H1 (cell line): ENCODE results near the gene OR51I2. TPM values are rescaled to one million over a fixed set of nuclear protein-coding genes. Genes with fewer than 3 reads are reported as not detected.

Source experiments
- CTCF ChIA-PET: fragments of 300-600 bp; sonication (Branson Sonifier 250); formaldehyde crosslinking; loops from one replicate; lab custom pipeline; 2021; ENCODE audit not compliant: partially characterized antibody; lab: Charles Lee
- POLR2A ChIA-PET: fragments of 300-600 bp; sonication (Branson Sonifier 250); formaldehyde crosslinking; loops from one replicate; lab custom pipeline; 2021; ENCODE audit warnings: inconsistent platforms; ENCODE audit not compliant: partially characterized antibody; lab: Charles Lee
- DNase-seq, 2 experiments: peaks; one replicate each; pipeline versions ENCODE4 v3.0.0 to v3.0.0-alpha.2; 2010 to 2022; ENCODE audit warnings: low spot score in 2 of 2, low read depth in 1 of 2, mixed read lengths in 1 of 2
- FAIRE-seq: peaks from 2 replicates; lab custom pipeline; 2011; peaks lifted over from hg19 to GRCh38; lab: Jason Lieb, UNC
- H2AFZ ChIP-seq: 2 replicates; pipeline ENCODE4 v1.8.1; 2012; ENCODE audit warnings: low read length, inconsistent platforms
- H2AK5ac ChIP-seq: 2 replicates; pipeline ENCODE4 v1.6.1; 2013; ENCODE audit warnings: low read depth, low read length
- H2BK120ac ChIP-seq: replicated peaks from 2 replicates; pipeline ENCODE3; 2013; ENCODE audit warnings: low read depth, low read length, inconsistent platforms
- H2BK12ac ChIP-seq: 2 replicates; pipeline ENCODE4 v1.6.1; 2013; ENCODE audit warnings: low read depth, low read length
- H2BK15ac ChIP-seq: 2 replicates; pipeline ENCODE4 v1.6.1; 2013; ENCODE audit warnings: low read length
- H2BK20ac ChIP-seq: 2 replicates; pipeline ENCODE4 v1.6.1; 2013; ENCODE audit warnings: low read length
- H2BK5ac ChIP-seq: 2 replicates; pipeline ENCODE4 v1.6.1; 2013; ENCODE audit warnings: low read depth, low read length
- H3K14ac ChIP-seq: 2 replicates; pipeline ENCODE4 v1.6.1; 2013; ENCODE audit warnings: inconsistent platforms; ENCODE audit not compliant: insufficient read length
- H3K18ac ChIP-seq: 2 replicates; pipeline ENCODE4 v1.6.1; 2013; ENCODE audit warnings: low read length; ENCODE audit errors: extremely low read depth
- H3K23ac ChIP-seq: 2 replicates; pipeline ENCODE4 v1.6.1; 2013; ENCODE audit warnings: inconsistent platforms; ENCODE audit not compliant: insufficient read length
- H3K23me2 ChIP-seq: 2 replicates; pipeline ENCODE4 v1.6.1; 2013; ENCODE audit warnings: low read depth, low read length
- H3K27ac ChIP-seq: 2 replicates; pipeline ENCODE4 v1.6.1; 2011; ENCODE audit warnings: low read depth, low read length, inconsistent platforms
- H3K27me3 ChIP-seq, 4 experiments: replicated peaks in 1 of 4; 1 replicate in 1 of 4; 2 replicates in 3 of 4; pipeline versions ENCODE4 v1.6.1 to v1.8.1; 2011 to 2013; ENCODE audit warnings: low read length in 3 of 4, mild to moderate bottlenecking in 3 of 4, inconsistent platforms in 2 of 4, mixed read lengths in 2 of 4, moderate library complexity in 1 of 4; ENCODE audit not compliant: control insufficient read depth in 3 of 4, insufficient read depth in 3 of 4; ENCODE audit errors: extremely low read depth in 1 of 4
- H3K36me3 ChIP-seq, 4 experiments: 2 replicates each; pipeline versions ENCODE4 v1.6.1 to v1.8.1; 2011 to 2013; ENCODE audit warnings: mild to moderate bottlenecking in 4 of 4, low read length in 3 of 4, moderate library complexity in 2 of 4, control low read depth in 1 of 4, inconsistent platforms in 1 of 4; ENCODE audit not compliant: insufficient read depth in 4 of 4, control insufficient read depth in 2 of 4
- H3K4ac ChIP-seq: replicated peaks from 2 replicates; pipeline ENCODE3; 2013; ENCODE audit warnings: low read length, low read depth, mixed read lengths, inconsistent platforms; ENCODE audit not compliant: insufficient read length
- H3K4me1 ChIP-seq, 4 experiments: replicated peaks in 1 of 4; 1 replicate in 1 of 4; 2 replicates in 3 of 4; pipeline versions ENCODE4 v1.6.1 to v1.8.1; 2011 to 2013; ENCODE audit warnings: low read length in 3 of 4, inconsistent platforms in 2 of 4, mixed read lengths in 1 of 4; ENCODE audit not compliant: insufficient read depth in 4 of 4, control insufficient read depth in 3 of 4
- H3K4me2 ChIP-seq, 2 experiments: 2 replicates each; pipeline versions ENCODE4 v1.6.1 to v1.8.1; 2011 to 2013; ENCODE audit warnings: low read depth in 2 of 2, low read length in 2 of 2, control low read depth in 1 of 2, inconsistent platforms in 1 of 2, mild to moderate bottlenecking in 1 of 2; ENCODE audit not compliant: insufficient read depth in 1 of 2
- H3K4me3 ChIP-seq, 4 experiments: fragments of 200-600, 300-600 bp in 1 of 4; sonication (generic), shearing (Covaris generic), sonication (Bioruptor Twin) in 1 of 4; 2 replicates each; pipeline versions ENCODE4 v1.5.1 to v1.8.1; 2011 to 2016; ENCODE audit warnings: low read length in 4 of 4, low read depth in 3 of 4, control low read depth in 2 of 4, inconsistent platforms in 2 of 4, mild to moderate bottlenecking in 2 of 4, mixed read lengths in 1 of 4, moderate library complexity in 1 of 4; ENCODE audit not compliant: insufficient read depth in 2 of 4; ENCODE audit errors: extremely low read depth in 1 of 4
- H3K56ac ChIP-seq: replicated peaks from 2 replicates; pipeline ENCODE3; 2013; ENCODE audit warnings: low read depth, mild to moderate bottlenecking, mixed read lengths, low read length, inconsistent platforms; ENCODE audit not compliant: insufficient read length
- H3K79me1 ChIP-seq: 2 replicates; pipeline ENCODE4 v1.6.1; 2013; ENCODE audit warnings: low read depth, low read length, control low read depth
- H3K79me2 ChIP-seq, 2 experiments: 2 replicates each; pipeline versions ENCODE4 v1.6.1 to v1.8.1; 2012 to 2013; ENCODE audit warnings: low read length in 2 of 2, mild to moderate bottlenecking in 2 of 2, inconsistent platforms in 1 of 2; ENCODE audit not compliant: insufficient read depth in 2 of 2, control insufficient read depth in 1 of 2
- H3K9ac ChIP-seq, 4 experiments: replicated peaks in 1 of 4; 1 replicate in 1 of 4; 2 replicates in 3 of 4; pipeline versions ENCODE4 v1.6.1 to v1.8.1; 2011 to 2013; ENCODE audit warnings: low read depth in 3 of 4, low read length in 3 of 4, control low read depth in 2 of 4, mild to moderate bottlenecking in 2 of 4, moderate library complexity in 2 of 4, inconsistent platforms in 1 of 4; ENCODE audit errors: extremely low read depth in 1 of 4
- H3K9me3 ChIP-seq, 2 experiments: 2 replicates each; pipeline versions ENCODE4 v1.6.1 to v1.8.1; 2012 to 2013; ENCODE audit warnings: mild to moderate bottlenecking in 2 of 2, moderate library complexity in 2 of 2, control low read depth in 1 of 2, inconsistent platforms in 1 of 2, low read depth in 1 of 2, low read length in 1 of 2, mixed read lengths in 1 of 2; ENCODE audit not compliant: insufficient read depth in 2 of 2
- H4K20me1 ChIP-seq, 2 experiments: replicated peaks in 1 of 2; 2 replicates each; pipeline versions ENCODE3 to v1.8.1; 2011 to 2013; ENCODE audit warnings: inconsistent platforms in 2 of 2, low read length in 2 of 2, mild to moderate bottlenecking in 1 of 2; ENCODE audit not compliant: insufficient read depth in 2 of 2, control insufficient read depth in 1 of 2
- H4K5ac ChIP-seq: 2 replicates; pipeline ENCODE4 v1.6.1; 2013; ENCODE audit warnings: low read length, low read depth, mixed read lengths, inconsistent platforms; ENCODE audit not compliant: insufficient read length
- H4K8ac ChIP-seq: 2 replicates; pipeline ENCODE4 v1.8.0; 2013; ENCODE audit warnings: mild to moderate bottlenecking, moderate library complexity, low read length, inconsistent platforms; ENCODE audit not compliant: insufficient read depth; ENCODE audit errors: extremely low read depth
- H4K91ac ChIP-seq: replicated peaks from 2 replicates; pipeline ENCODE3; 2013; ENCODE audit warnings: low read length, mixed read lengths, inconsistent platforms; ENCODE audit not compliant: insufficient read length
- BACH1 ChIP-seq: IDR thresholded peaks from 2 replicates; pipeline ENCODE4 v1.6.1; 2012; ENCODE audit warnings: low read length, improper control_type of control experiment
- CBX5 ChIP-seq: fragments of 300-800, 300-1000 bp; sonication (generic); IDR thresholded peaks from 2 replicates; pipeline ENCODE4 v1.7.1; 2016; ENCODE audit warnings: antibody characterized with exemption, low read length, low read depth
- CHD1 ChIP-seq: IDR thresholded peaks from 2 replicates; pipeline ENCODE4 v1.6.1; 2012; ENCODE audit warnings: low read depth, low read length, improper control_type of control experiment
- CTBP2 ChIP-seq: IDR thresholded peaks from 2 replicates; pipeline ENCODE4 v1.7.0; 2011; ENCODE audit warnings: borderline replicate concordance, mild to moderate bottlenecking, moderate library complexity, mixed read lengths, low read length; ENCODE audit not compliant: insufficient read depth, insufficient read length
- HDAC6 ChIP-seq: IDR thresholded peaks from one replicate; pipeline ENCODE4 v1.7.1; 2012; ENCODE audit warnings: low read depth, mild to moderate bottlenecking, inconsistent platforms, low read length, moderate library complexity
- JUN ChIP-seq: IDR thresholded peaks from 2 replicates; pipeline ENCODE4 v1.6.1; 2011; ENCODE audit warnings: low read depth, mild to moderate bottlenecking, improper control_type of control experiment, low read length
- PHF8 ChIP-seq: fragments of 200-600 bp; sonication (generic); conservative IDR thresholded peaks from 2 replicates; pipeline ENCODE4 v1.7.1; 2012; ENCODE audit warnings: low read depth, mild to moderate bottlenecking, inconsistent platforms, low read length, moderate library complexity
- POLR2AphosphoS5 ChIP-seq: IDR thresholded peaks from 2 replicates; pipeline ENCODE4 v1.6.1; 2011; ENCODE audit warnings: low read depth, low read length
- SIRT6 ChIP-seq: IDR thresholded peaks from one replicate; pipeline ENCODE4 v1.7.1; 2012; ENCODE audit warnings: low read length, inconsistent platforms
- TBP ChIP-seq: IDR thresholded peaks from 2 replicates; pipeline ENCODE4 v1.6.1; 2011; ENCODE audit warnings: low read depth, low read length, improper control_type of control experiment
- TEAD4 ChIP-seq: IDR thresholded peaks from 2 replicates; pipeline ENCODE4 v1.6.1; 2012; ENCODE audit warnings: low read depth, low read length, inconsistent platforms, mixed read lengths
- WGBS, 2 experiments: shearing (Covaris generic) in 1 of 2; methylation state at CpG; one replicate each; pipeline versions ENCODE4 v1.1.6 to v1.1.7; 2013 to 2015; ENCODE audit warnings: low lambda C conversion rate in 2 of 2, mixed read lengths in 2 of 2, inconsistent platforms in 1 of 2, low coverage in 1 of 2, missing lambda C conversion rate in 1 of 2; ENCODE audit not compliant: insufficient replicate concordance in 2 of 2, insufficient coverage in 1 of 2, insufficient read length in 1 of 2; ENCODE audit errors: extremely low coverage in 1 of 2, missing lambda C conversion rate in 1 of 2; 5-methylcytosine and 5-hydroxymethylcytosine counted together
- polyA plus RNA-seq, 7 experiments: library from polyadenylated mRNA; depleted of rRNA in 3 of 7; stranded (reverse) in 5 of 7; unstranded in 2 of 7; fragments of >200 nt in 5 of 7; fragments of 200-250 nt in 2 of 7; gene quantifications; 1 replicate in 5 of 7; 2 replicates in 1 of 7; 4 replicates in 1 of 7; pipeline versions ENCODE4 v1.2.1 to v1.2.3, GENCODE V29; 2011 to 2013; ENCODE audit warnings: missing spikeins in 2 of 7, mixed read lengths in 2 of 7
- total RNA-seq: library from RNA; stranded (reverse); fragmentation: NEBNext Ultra II Directional; extraction: Animal tissue kit (Norgen Biotek cat#: 25700); gene quantifications from 2 replicates; pipeline ENCODE4 v1.2.1, GENCODE V29; 2021
- TF ChIP-seq, protein P1 (sequence below): IDR thresholded peaks from 2 replicates; pipeline ENCODE4 v1.6.1; 2012; ENCODE audit warnings: low read length, inconsistent platforms

The OR51I2 gene
- total and polyA plus RNA-seq, 2 of the 8 experiments (the other 6 are each of a cell fraction or from before 2014, with no cell fraction given): not detected

- DNase-seq (no peak), FAIRE-seq (no peak)
- Histone ChIP-seq H3K14ac (no peak overlapping the region), H4K5ac (no peak overlapping the region), H2BK5ac (no peak overlapping the region), H4K91ac (no peak overlapping the region), H3K9ac (no peak overlapping the region; a peak in 1 of 7 replicates), H3K4me1 (no peaks in the 10 kb centered on the region), H3K4me3 (no peak overlapping the region), H2AFZ (no peak overlapping the region), H3K56ac (no peak overlapping the region), H2BK15ac (no peak overlapping the region), H4K8ac (no peak overlapping the region), H3K9me3 (no peaks in the 10 kb centered on the region), H2BK20ac (no peak overlapping the region), H3K23ac (no peak overlapping the region), H3K79me1 (no peaks in the 10 kb centered on the region), H3K36me3 (no peaks in the 10 kb centered on the region), H2BK12ac (no peak overlapping the region), H3K4ac (no peak overlapping the region), H4K20me1 (no peaks in the 10 kb centered on the region), H3K27me3 (no peaks in the 10 kb centered on the region), H3K23me2 (no peaks in the 10 kb centered on the region), H3K79me2 (no peaks in the 10 kb centered on the region), H2BK120ac (no peak overlapping the region), H2AK5ac (no peak overlapping the region), H3K27ac (no peak overlapping the region), H3K4me2 (no peak overlapping the region), H3K18ac (no peak overlapping the region)
- 54% methylated on average over 5 of the region's 5 CpGs; no CpG with 5 or more reads in 1 of the 2 experiments for WGBS, 2 experiments
- CTCF ChIA-PET: interaction anchor here (1.2 kb wide), 1 partner anchor 13 kb away, joined by 4 read pairs; no protein-coding TSS in a partner anchor
- POLR2A ChIA-PET: no interaction called here
- TF ChIP-seq POLR2AphosphoS5 (no peak), TEAD4 (no peak), CHD1 (no peak), JUN (no peak), CBX5 (no peak), BACH1 (no peak), SIRT6 (no peak), HDAC6 (no peak), PHF8 (no peak), CTBP2 (no peak), TBP (no peak)
- TF ChIP-seq, protein P1, sequence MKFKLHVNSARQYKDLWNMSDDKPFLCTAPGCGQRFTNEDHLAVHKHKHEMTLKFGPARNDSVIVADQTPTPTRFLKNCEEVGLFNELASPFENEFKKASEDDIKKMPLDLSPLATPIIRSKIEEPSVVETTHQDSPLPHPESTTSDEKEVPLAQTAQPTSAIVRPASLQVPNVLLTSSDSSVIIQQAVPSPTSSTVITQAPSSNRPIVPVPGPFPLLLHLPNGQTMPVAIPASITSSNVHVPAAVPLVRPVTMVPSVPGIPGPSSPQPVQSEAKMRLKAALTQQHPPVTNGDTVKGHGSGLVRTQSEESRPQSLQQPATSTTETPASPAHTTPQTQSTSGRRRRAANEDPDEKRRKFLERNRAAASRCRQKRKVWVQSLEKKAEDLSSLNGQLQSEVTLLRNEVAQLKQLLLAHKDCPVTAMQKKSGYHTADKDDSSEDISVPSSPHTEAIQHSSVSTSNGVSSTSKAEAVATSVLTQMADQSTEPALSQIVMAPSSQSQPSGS: no peak
Observed at GRCh38 chr11:5489576-5490357, 40.6 kb downstream of the OR51I2 start.
